ENCODE data around the gene HS3ST4. TPM values are rescaled to one million over a fixed set of nuclear protein-coding genes. Genes with fewer than 3 reads are reported as not detected.
"Not testable (repeated sequence)": the region's sequence is repeated elsewhere in the genome, so short reads cannot be mapped to it uniquely, and the experiment has no call there.

The HS3ST4 gene
- total RNA-seq, 2 donors from 2014 or later = not detected

- Mint-ChIP-seq H3K4me3 (no peak overlapping the region), H3K4me1 (ENCODE audit: low read depth) (no peaks in the 10 kb centered on the region), H3K27ac (no peak overlapping the region), H3K36me3 (ENCODE audit: insufficient read depth in 2 of 2) (peaks cover 1 to 2% of the 10 kb centered on the region in 2 donors), H3K9me3 (peaks cover 2 to 3% of the 10 kb centered on the region in 2 donors), H3K27me3 (ENCODE audit: low read depth) (peaks cover 7% of the 10 kb centered on the region)
- ATAC-seq (replicated peaks in 1 of 2) = no peak
- no peak for DNase-seq
Observed at GRCh38 chr16:26078716-26079355, 387.1 kb downstream of the HS3ST4 start.

GRCh38 chr16:26087091-26087490 lies 395.3 kb downstream of the HS3ST4 start:
- no peaks in the 10 kb centered on the region for H3K4me1 Mint-ChIP-seq (ENCODE audit: low read depth)
- no peaks in the 10 kb centered on the region for H3K27me3 Mint-ChIP-seq (ENCODE audit: low read depth)
- ATAC-seq (replicated peaks in 1 of 2) (no peak), DNase-seq (no peak)
- H3K27ac Mint-ChIP-seq = no peak overlapping the region
- H3K36me3 Mint-ChIP-seq (ENCODE audit: insufficient read depth in 2 of 2) = no peaks in the 10 kb centered on the region
- peaks cover 0 to 3% of the 10 kb centered on the region in 2 donors for H3K9me3 Mint-ChIP-seq
- no peak overlapping the region for H3K4me3 Mint-ChIP-seq

GRCh38 chr16:26091511-26091910 lies 399.8 kb downstream of the HS3ST4 start:
- Mint-ChIP-seq H3K27ac (no peak overlapping the region), H3K9me3 (peaks cover 1 to 3% of the 10 kb centered on the region in 2 donors), H3K4me3 (no peak overlapping the region), H3K36me3 (ENCODE audit: insufficient read depth in 2 of 2) (no peaks in the 10 kb centered on the region), H3K4me1 (ENCODE audit: low read depth) (no peaks in the 10 kb centered on the region), H3K27me3 (ENCODE audit: low read depth) (no peaks in the 10 kb centered on the region)
- DNase-seq (no peak), ATAC-seq (replicated peaks in 1 of 2) (no peak)

- ATAC-seq (replicated peaks in 1 of 2); H3K27me3 Mint-ChIP-seq (ENCODE audit: low read depth); H3K4me1 Mint-ChIP-seq (ENCODE audit: low read depth); H3K36me3 Mint-ChIP-seq (ENCODE audit: insufficient read depth in 2 of 2); H3K4me3 Mint-ChIP-seq; DNase-seq; H3K27ac Mint-ChIP-seq: not testable (repeated sequence)
- peaks cover 1 to 11% of the 10 kb centered on the region in 2 donors for H3K9me3 Mint-ChIP-seq
Observed at GRCh38 chr16:26098206-26098605, 406.4 kb downstream of the HS3ST4 start.

- no peak overlapping the region for H3K27ac Mint-ChIP-seq
- no peaks in the 10 kb centered on the region for H3K27me3 Mint-ChIP-seq (ENCODE audit: low read depth)
- peaks cover 2 to 10% of the 10 kb centered on the region in 2 donors for H3K9me3 Mint-ChIP-seq
- no peaks in the 10 kb centered on the region for H3K4me1 Mint-ChIP-seq (ENCODE audit: low read depth)
- DNase-seq = no peak
- no peak for ATAC-seq (replicated peaks in 1 of 2)
- no peaks in the 10 kb centered on the region for H3K36me3 Mint-ChIP-seq (ENCODE audit: insufficient read depth in 2 of 2)
- no peak overlapping the region for H3K4me3 Mint-ChIP-seq
Observed at GRCh38 chr16:26102369-26102768, 410.6 kb downstream of the HS3ST4 start.

- Mint-ChIP-seq H3K4me1 (ENCODE audit: low read depth) (no peaks in the 10 kb centered on the region), H3K4me3 (no peak overlapping the region), H3K27me3 (ENCODE audit: low read depth) (peaks cover 6% of the 10 kb centered on the region), H3K9me3 (peaks cover 2 to 4% of the 10 kb centered on the region in 2 donors), H3K36me3 (ENCODE audit: insufficient read depth in 2 of 2) (no peaks in the 10 kb centered on the region), H3K27ac (no peak overlapping the region)
- DNase-seq (no peak), ATAC-seq (replicated peaks in 1 of 2) (no peak)
Observed at GRCh38 chr16:26108836-26109505, 417.2 kb downstream of the HS3ST4 start.

- Mint-ChIP-seq H3K36me3 (ENCODE audit: insufficient read depth in 2 of 2) (no peaks in the 10 kb centered on the region), H3K4me3 (no peak overlapping the region), H3K4me1 (ENCODE audit: low read depth) (no peaks in the 10 kb centered on the region), H3K27ac (no peak overlapping the region), H3K9me3 (no peaks in the 10 kb centered on the region), H3K27me3 (ENCODE audit: low read depth) (peaks cover 13% of the 10 kb centered on the region)
- DNase-seq (no peak), ATAC-seq (replicated peaks in 1 of 2) (no peak)
Observed at GRCh38 chr16:26111900-26112299, 420.1 kb downstream of the HS3ST4 start.

GRCh38 chr16:26118575-26118974 lies 426.8 kb downstream of the HS3ST4 start:
- Mint-ChIP-seq H3K36me3 (ENCODE audit: insufficient read depth in 2 of 2) (no peaks in the 10 kb centered on the region), H3K4me3 (no peak overlapping the region), H3K27ac (no peak overlapping the region), H3K4me1 (ENCODE audit: low read depth) (no peaks in the 10 kb centered on the region), H3K9me3 (no peaks in the 10 kb centered on the region), H3K27me3 (ENCODE audit: low read depth) (peaks cover 11% of the 10 kb centered on the region)
- no peak for DNase-seq
- ATAC-seq (replicated peaks in 1 of 2) = no peak

- Mint-ChIP-seq H3K27me3 (ENCODE audit: low read depth) (no peaks in the 10 kb centered on the region), H3K9me3 (no peaks in the 10 kb centered on the region), H3K36me3 (ENCODE audit: insufficient read depth in 2 of 2) (no peaks in the 10 kb centered on the region), H3K4me1 (ENCODE audit: low read depth) (no peaks in the 10 kb centered on the region), H3K27ac (no peak overlapping the region), H3K4me3 (no peak overlapping the region)
- no peak for ATAC-seq (replicated peaks in 1 of 2)
- no peak for DNase-seq
Observed at GRCh38 chr16:26120729-26121128, 429.0 kb downstream of the HS3ST4 start.

- H3K27me3 Mint-ChIP-seq (ENCODE audit: low read depth) = peaks cover 11% of the 10 kb centered on the region
- no peak for ATAC-seq (replicated peaks in 1 of 2)
- no peaks in the 10 kb centered on the region for H3K4me1 Mint-ChIP-seq (ENCODE audit: low read depth)
- H3K9me3 Mint-ChIP-seq = no peaks in the 10 kb centered on the region
- no peak for DNase-seq
- no peaks in the 10 kb centered on the region for H3K36me3 Mint-ChIP-seq (ENCODE audit: insufficient read depth in 2 of 2)
- no peak overlapping the region for H3K4me3 Mint-ChIP-seq
- no peak overlapping the region for H3K27ac Mint-ChIP-seq
Observed at GRCh38 chr16:26128296-26128695, 436.5 kb downstream of the HS3ST4 start.

- no peak for DNase-seq
Observed at GRCh38 chr16:26129997-26130396, 438.2 kb downstream of the HS3ST4 start.

GRCh38 chr16:26133416-26134093 lies 441.8 kb downstream of the HS3ST4 start:
- DNase-seq = no peak
- Mint-ChIP-seq H3K27ac (no peak overlapping the region), H3K27me3 (ENCODE audit: low read depth) (no peaks in the 10 kb centered on the region), H3K4me3 (no peak overlapping the region), H3K36me3 (ENCODE audit: insufficient read depth in 2 of 2) (no peaks in the 10 kb centered on the region), H3K9me3 (no peaks in the 10 kb centered on the region), H3K4me1 (ENCODE audit: low read depth) (no peaks in the 10 kb centered on the region)
- ATAC-seq (replicated peaks in 1 of 2) = no peak

More at GRCh38 chr16:26129997-26130396, 438.2 kb downstream of the HS3ST4 start:
- no peaks in the 10 kb centered on the region for H3K36me3 Mint-ChIP-seq (ENCODE audit: insufficient read depth in 2 of 2)
- no peak overlapping the region for H3K4me3 Mint-ChIP-seq
- H3K4me1 Mint-ChIP-seq (ENCODE audit: low read depth) = no peaks in the 10 kb centered on the region
- H3K9me3 Mint-ChIP-seq = no peaks in the 10 kb centered on the region
- no peak for ATAC-seq (replicated peaks in 1 of 2)
- H3K27me3 Mint-ChIP-seq (ENCODE audit: low read depth) = peaks cover 11% of the 10 kb centered on the region
- no peak overlapping the region for H3K27ac Mint-ChIP-seq

- no peaks in the 10 kb centered on the region for H3K4me1 Mint-ChIP-seq (ENCODE audit: low read depth)
- no peak overlapping the region for H3K4me3 Mint-ChIP-seq
- no peak for ATAC-seq (replicated peaks in 1 of 2)
- DNase-seq = no peak
- no peaks in the 10 kb centered on the region for H3K36me3 Mint-ChIP-seq (ENCODE audit: insufficient read depth in 2 of 2)
- H3K27me3 Mint-ChIP-seq (ENCODE audit: low read depth) = no peaks in the 10 kb centered on the region
- no peak overlapping the region for H3K27ac Mint-ChIP-seq
- no peaks in the 10 kb centered on the region for H3K9me3 Mint-ChIP-seq
Observed at GRCh38 chr16:26134588-26134987, 442.8 kb downstream of the HS3ST4 start.
